ENCODE measurements around the gene SPINT3.

SPINT3 gene

DNA sequence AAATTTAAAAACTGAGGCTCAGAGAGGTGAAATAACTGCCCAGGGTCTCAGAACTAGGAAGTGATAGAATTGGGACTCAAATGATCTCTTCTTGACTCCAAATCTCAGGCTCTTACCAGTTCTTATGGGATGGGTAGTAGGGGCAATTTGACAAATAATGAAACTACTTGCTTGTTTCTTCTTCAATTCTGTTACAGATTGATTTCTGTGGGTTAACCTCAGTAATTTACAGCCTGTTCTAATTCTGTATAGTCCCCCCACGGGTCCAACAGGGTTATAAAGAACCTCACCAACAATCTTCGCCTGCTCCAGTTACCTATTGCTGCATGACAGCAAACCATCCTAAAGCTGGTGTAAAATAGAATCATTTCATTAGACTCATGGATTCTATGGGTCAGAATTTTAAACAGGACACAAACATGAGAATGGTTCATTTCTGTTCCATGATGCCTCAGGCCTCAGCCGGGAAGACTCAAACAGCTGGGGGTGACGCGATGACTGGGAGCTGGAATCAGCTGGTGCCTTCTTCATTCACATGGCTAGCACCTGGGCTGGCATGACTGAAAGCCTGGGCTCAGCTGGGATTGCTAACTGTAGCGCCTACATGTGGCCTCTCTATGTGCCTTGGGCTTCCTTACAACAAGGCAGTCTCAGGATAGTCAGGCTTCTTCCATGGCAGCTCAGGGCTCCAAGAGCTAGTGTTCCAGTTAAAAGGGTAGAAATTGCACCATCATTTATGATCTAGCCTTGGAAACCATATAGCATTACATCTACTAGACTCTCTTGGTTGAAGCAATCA is 52.5 kb downstream of the SPINT3 start:
- no peak overlapping the region for H3K4me3 ChIP-seq (ENCODE audit: extremely low read depth, insufficient read depth, low read length, poor library complexity, severe bottlenecking)
- 85 to 94% methylated on average over 4 to 5 of the region's 6 CpGs for WGBS, 2 experiments (ENCODE audit: insufficient coverage in 2 of 2)
- H3K27ac ChIP-seq (ENCODE audit: low read depth, low read length, severe bottlenecking) = no peak overlapping the region
- no peaks in the 10 kb centered on the region for H3K9me3 ChIP-seq (ENCODE audit: control insufficient read depth, low read length)
- no peaks in the 10 kb centered on the region for H3K36me3 ChIP-seq (ENCODE audit: control insufficient read depth, insufficient read depth, low read length)
- no peaks in the 10 kb centered on the region for H3K4me1 ChIP-seq (ENCODE audit: control insufficient read depth, insufficient read depth, low read length, poor library complexity, severe bottlenecking)
